ENCODE data around the gene USP5. TPM values are rescaled to one million over a fixed set of nuclear protein-coding genes. Genes with fewer than 3 reads are reported as not detected.
A peak's percentile ranks its signal among the peaks of the same experiment; 100 is the strongest.

Gene USP5
- total RNA-seq, 1 donor from 2014 or later: 60.9 TPM

DNA sequence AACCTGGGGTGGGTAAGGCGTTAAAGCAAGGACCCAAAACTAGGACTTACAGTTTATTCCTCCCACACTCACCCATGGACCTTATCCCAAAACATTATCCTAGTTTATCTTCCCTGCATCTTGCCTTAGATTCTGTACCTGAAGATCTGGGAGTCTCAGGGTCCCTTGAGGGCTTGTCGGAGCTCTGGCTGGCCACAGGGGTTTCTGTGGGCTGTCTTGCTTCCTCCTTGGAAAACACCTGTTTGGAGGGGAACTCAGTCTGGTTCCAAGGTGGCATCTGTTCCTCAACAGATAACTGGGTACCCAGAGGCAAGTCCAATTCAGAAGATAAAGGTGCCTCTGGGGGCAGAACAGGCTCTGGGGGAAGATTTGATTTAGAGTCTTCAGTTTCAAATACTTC is 2.5 kb upstream of the USP5 start:
- H3K27ac Mint-ChIP-seq: no peak overlapping the region
- Histone ChIP-seq H4K20me1 (ENCODE audit: low read depth) (peaks cover 31% of the 10 kb centered on the region), H3K4me1 (peaks cover 19% of the 10 kb centered on the region), H3K27ac (no peak overlapping the region), H3K27me3 (no peaks in the 10 kb centered on the region), H3K9ac (no peak overlapping the region), H3K79me2 (ENCODE audit: low read depth) (peaks cover 43% of the 10 kb centered on the region), H3K4me3 (no peak overlapping the region), H3K4me2 (peak overlapping the region; percentile 88), H3F3A (ENCODE audit: low read depth) (peaks cover 53% of the 10 kb centered on the region), H3K9me3 (ENCODE audit: low read depth) (no peaks in the 10 kb centered on the region), H2AFZ (replicated peaks) (no peak overlapping the region), H3K36me3 (no peaks in the 10 kb centered on the region)
- no peaks in the 10 kb centered on the region for H3K9me3 Mint-ChIP-seq
- peaks cover 47% of the 10 kb centered on the region for H3K4me1 Mint-ChIP-seq
- no peak for DNase-seq (ENCODE audit: low spot score)
- TF ChIP-seq, protein P1, sequence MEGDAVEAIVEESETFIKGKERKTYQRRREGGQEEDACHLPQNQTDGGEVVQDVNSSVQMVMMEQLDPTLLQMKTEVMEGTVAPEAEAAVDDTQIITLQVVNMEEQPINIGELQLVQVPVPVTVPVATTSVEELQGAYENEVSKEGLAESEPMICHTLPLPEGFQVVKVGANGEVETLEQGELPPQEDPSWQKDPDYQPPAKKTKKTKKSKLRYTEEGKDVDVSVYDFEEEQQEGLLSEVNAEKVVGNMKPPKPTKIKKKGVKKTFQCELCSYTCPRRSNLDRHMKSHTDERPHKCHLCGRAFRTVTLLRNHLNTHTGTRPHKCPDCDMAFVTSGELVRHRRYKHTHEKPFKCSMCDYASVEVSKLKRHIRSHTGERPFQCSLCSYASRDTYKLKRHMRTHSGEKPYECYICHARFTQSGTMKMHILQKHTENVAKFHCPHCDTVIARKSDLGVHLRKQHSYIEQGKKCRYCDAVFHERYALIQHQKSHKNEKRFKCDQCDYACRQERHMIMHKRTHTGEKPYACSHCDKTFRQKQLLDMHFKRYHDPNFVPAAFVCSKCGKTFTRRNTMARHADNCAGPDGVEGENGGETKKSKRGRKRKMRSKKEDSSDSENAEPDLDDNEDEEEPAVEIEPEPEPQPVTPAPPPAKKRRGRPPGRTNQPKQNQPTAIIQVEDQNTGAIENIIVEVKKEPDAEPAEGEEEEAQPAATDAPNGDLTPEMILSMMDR (IDR thresholded peaks at IDR 0.05): no peak
- no peak for TF ChIP-seq EZH2phosphoT487 (IDR thresholded peaks at IDR 0.05)
- no peak for TF ChIP-seq EZH2 (IDR thresholded peaks at IDR 0.05)
- H3K4me3 Mint-ChIP-seq: peak overlapping the region; percentile 93
- peaks cover 41% of the 10 kb centered on the region for H3K36me3 Mint-ChIP-seq
- peaks cover 9% of the 10 kb centered on the region for H3K27me3 Mint-ChIP-seq (ENCODE audit: insufficient read depth, low read depth)

DNA sequence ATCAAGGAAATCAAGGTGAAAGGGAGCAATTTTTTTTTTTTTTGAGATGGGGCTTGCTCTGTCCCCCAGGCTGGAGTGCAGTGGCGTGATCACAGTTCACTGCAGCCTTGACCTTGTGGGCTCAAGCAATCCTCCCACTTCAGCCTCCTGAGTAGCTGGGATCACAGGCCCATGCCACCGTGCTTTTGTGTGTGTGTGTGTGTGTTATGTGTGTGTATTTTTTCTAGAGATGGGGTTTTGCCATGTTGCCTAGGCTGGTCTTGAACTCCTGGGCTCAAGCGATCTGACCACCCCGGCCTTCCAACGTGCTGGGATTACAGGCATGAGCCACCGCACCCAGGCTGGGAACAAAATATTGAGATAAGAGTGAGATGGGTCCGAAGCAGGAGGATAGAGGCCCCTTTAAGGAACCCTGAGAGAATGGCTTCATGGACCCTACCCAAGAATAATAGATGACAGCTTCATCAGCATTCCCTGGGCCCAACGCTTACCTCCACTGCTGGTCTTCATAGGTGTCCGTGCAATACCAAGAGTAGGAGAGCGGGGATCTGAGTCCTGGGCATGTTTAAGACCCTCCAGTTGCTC is 1.9 kb upstream of the USP5 start:
- peak overlapping the region; percentile 88 for H3K4me2 ChIP-seq
- H3K4me1 Mint-ChIP-seq: peaks cover 47% of the 10 kb centered on the region
- H3K36me3 ChIP-seq: no peaks in the 10 kb centered on the region
- DNase-seq (ENCODE audit: low spot score): no peak
- H3K27ac ChIP-seq: no peak overlapping the region
- peaks cover 49% of the 10 kb centered on the region for H3K79me2 ChIP-seq (ENCODE audit: low read depth)
- H3K27me3 Mint-ChIP-seq (ENCODE audit: insufficient read depth, low read depth): peaks cover 5% of the 10 kb centered on the region
- no peaks in the 10 kb centered on the region for H3K9me3 ChIP-seq (ENCODE audit: low read depth)
- H3K9ac ChIP-seq: peak overlapping the region; percentile 16
- H3K4me3 ChIP-seq: peak overlapping the region; percentile 73
- H2AFZ ChIP-seq (replicated peaks): no peak overlapping the region
- peaks cover 19% of the 10 kb centered on the region for H3K4me1 ChIP-seq
- TF ChIP-seq EZH2 (IDR thresholded peaks at IDR 0.05) (no peak), EZH2phosphoT487 (IDR thresholded peaks at IDR 0.05) (no peak)
- TF ChIP-seq, protein P1 (IDR thresholded peaks at IDR 0.05): no peak
- H3K4me3 Mint-ChIP-seq: peak overlapping the region; percentile 93
- H3K27me3 ChIP-seq: no peaks in the 10 kb centered on the region
- H3F3A ChIP-seq (ENCODE audit: low read depth): peaks cover 47% of the 10 kb centered on the region
- peaks cover 34% of the 10 kb centered on the region for H3K36me3 Mint-ChIP-seq
- peaks cover 32% of the 10 kb centered on the region for H4K20me1 ChIP-seq (ENCODE audit: low read depth)
- H3K9me3 Mint-ChIP-seq: no peaks in the 10 kb centered on the region
- H3K27ac Mint-ChIP-seq: peak overlapping the region; percentile 68

DNA sequence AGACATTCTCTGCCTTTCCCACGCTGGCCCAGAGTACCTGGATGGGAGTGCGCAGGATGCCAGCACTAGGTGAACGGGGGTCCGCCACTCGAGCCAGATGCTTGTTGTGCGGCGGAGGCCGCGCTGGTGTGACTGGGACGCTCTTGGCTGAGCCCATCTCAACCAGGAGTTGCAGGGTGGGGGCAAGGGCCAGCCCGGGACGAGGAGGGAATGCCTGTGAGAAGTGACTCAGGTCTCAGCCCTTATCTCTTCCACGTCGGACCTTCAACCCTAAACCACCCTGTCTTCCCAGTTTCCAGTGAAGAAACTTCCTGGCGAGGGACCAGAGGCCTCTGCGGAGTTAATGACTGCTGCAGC is 1.2 kb upstream of the USP5 start:
- H3K4me3 ChIP-seq: peak overlapping the region; percentile 73
- no peaks in the 10 kb centered on the region for H3K36me3 ChIP-seq
- H3K9me3 ChIP-seq (ENCODE audit: low read depth): no peaks in the 10 kb centered on the region
- H3K4me3 Mint-ChIP-seq: peak overlapping the region; percentile 93
- peaks cover 54% of the 10 kb centered on the region for H3K79me2 ChIP-seq (ENCODE audit: low read depth)
- H3K36me3 Mint-ChIP-seq: peaks cover 33% of the 10 kb centered on the region
- H4K20me1 ChIP-seq (ENCODE audit: low read depth): peaks cover 32% of the 10 kb centered on the region
- TF ChIP-seq EZH2phosphoT487 (IDR thresholded peaks at IDR 0.05): no peak
- TF ChIP-seq, protein P1 (IDR thresholded peaks at IDR 0.05): no peak
- DNase-seq (ENCODE audit: low spot score): no peak
- peak overlapping the region; percentile 16 for H3K9ac ChIP-seq
- H3K27me3 Mint-ChIP-seq (ENCODE audit: insufficient read depth, low read depth): peaks cover 5% of the 10 kb centered on the region
- H3F3A ChIP-seq (ENCODE audit: low read depth): peaks cover 47% of the 10 kb centered on the region
- H3K4me2 ChIP-seq: peak overlapping the region; percentile 88
- H3K27ac Mint-ChIP-seq: peak overlapping the region; percentile 97
- H3K27ac ChIP-seq: no peak overlapping the region
- H3K4me1 Mint-ChIP-seq: peaks cover 47% of the 10 kb centered on the region
- H3K9me3 Mint-ChIP-seq: no peaks in the 10 kb centered on the region
- no peak overlapping the region for H2AFZ ChIP-seq (replicated peaks)
- peaks cover 19% of the 10 kb centered on the region for H3K4me1 ChIP-seq
- no peaks in the 10 kb centered on the region for H3K27me3 ChIP-seq

All from neural progenitor cell (in vitro differentiated cells).